ENCODE data around the gene ABHD8.
A peak's percentile ranks its signal among the peaks of the same experiment; 100 is the strongest.

DNA sequence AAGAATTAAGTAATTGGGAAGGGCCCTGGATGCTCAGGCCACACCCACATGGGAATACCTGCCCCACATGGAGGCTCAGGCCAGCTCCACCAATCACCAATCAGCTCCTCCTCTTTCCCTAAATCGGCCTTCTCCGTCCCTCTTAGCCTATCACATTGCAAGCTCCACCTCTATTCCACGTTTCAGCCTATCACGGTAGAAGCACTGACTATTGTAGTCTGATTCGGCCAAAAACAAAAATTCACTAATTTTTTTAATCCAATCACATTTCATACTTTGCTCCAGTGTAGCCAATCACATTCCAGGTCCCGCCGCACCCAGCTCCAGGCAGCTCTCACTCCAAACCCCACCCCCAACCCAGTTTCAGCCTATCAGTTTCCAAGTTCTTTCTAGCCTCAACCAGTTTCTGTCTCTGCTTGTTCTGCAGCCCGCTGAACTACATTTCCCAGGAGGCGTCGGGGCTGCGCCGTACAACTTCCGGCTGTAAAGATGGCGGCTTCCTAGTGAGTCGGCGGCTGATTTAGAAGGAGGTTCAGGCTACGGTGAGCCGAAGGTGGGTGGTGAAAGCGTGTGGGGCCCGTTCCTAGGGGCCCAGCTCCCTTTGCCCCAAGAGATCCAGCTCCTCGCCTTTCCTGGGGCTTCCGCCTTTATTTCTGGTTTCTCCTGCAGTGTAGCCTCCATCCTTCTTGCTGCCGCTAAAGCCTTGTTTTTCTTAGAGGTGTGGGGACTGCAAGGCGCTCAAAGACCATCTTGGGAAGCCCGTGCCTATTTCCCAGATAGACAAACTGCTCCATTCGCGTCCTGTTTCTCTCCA is 36.0 kb downstream of the ABHD8 start, which contains the start of gene BABAM1:
- TF ChIP-seq POLR2A (IDR thresholded peaks at IDR 0.05): peak; percentile 17 to 61
- TF ChIP-seq, protein P1, sequence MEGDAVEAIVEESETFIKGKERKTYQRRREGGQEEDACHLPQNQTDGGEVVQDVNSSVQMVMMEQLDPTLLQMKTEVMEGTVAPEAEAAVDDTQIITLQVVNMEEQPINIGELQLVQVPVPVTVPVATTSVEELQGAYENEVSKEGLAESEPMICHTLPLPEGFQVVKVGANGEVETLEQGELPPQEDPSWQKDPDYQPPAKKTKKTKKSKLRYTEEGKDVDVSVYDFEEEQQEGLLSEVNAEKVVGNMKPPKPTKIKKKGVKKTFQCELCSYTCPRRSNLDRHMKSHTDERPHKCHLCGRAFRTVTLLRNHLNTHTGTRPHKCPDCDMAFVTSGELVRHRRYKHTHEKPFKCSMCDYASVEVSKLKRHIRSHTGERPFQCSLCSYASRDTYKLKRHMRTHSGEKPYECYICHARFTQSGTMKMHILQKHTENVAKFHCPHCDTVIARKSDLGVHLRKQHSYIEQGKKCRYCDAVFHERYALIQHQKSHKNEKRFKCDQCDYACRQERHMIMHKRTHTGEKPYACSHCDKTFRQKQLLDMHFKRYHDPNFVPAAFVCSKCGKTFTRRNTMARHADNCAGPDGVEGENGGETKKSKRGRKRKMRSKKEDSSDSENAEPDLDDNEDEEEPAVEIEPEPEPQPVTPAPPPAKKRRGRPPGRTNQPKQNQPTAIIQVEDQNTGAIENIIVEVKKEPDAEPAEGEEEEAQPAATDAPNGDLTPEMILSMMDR (IDR thresholded peaks at IDR 0.05 in 4 of 5, conservative IDR thresholded peaks at IDR 0.05 in 1 of 5): no peak
